ENCODE measurements around the gene VPS4A. TPM values are rescaled to one million over a fixed set of nuclear protein-coding genes. Genes with fewer than 3 reads are reported as not detected.

Gene VPS4A
- total and polyA plus RNA-seq, 2 of the 8 experiments (the other 6 are each of a cell fraction or from before 2014, with no cell fraction given), result 14.1 to 24.1 TPM

GRCh38 chr16:69363281-69363717, 52.1 kb downstream of the VPS4A start:
- H3K27ac ChIP-seq (ENCODE audit: low read depth, low read length), result no peak overlapping the region
- peaks cover 11 to 32% (median 24%) of the 10 kb centered on the region in 4 experiments for H3K36me3 ChIP-seq (ENCODE audit: control insufficient read depth in 2 of 4, insufficient read depth in 4 of 4, low read length in 3 of 4)
- no peak overlapping the region for H3K4me3 ChIP-seq (ENCODE audit: extremely low read depth in 1 of 4, insufficient read depth in 2 of 4, low read depth in 3 of 4, low read length in 4 of 4)
- no peak overlapping the region for H2AFZ ChIP-seq (ENCODE audit: low read length)
- no peak overlapping the region for H3K4me2 ChIP-seq (ENCODE audit: insufficient read depth in 1 of 2, low read depth in 2 of 2, low read length in 2 of 2)
- no peaks in the 10 kb centered on the region for H4K20me1 ChIP-seq (replicated peaks in 1 of 2; ENCODE audit: control insufficient read depth in 1 of 2, insufficient read depth in 2 of 2, low read length in 2 of 2)
- no peak overlapping the region for H2BK120ac ChIP-seq (replicated peaks; ENCODE audit: low read depth, low read length)
- peak; percentile 71; the same call in 1 of the 2 replicates for TF ChIP-seq CEBPB (IDR thresholded peaks at IDR 0.05; ENCODE audit: low read depth, low read length)
- TF ChIP-seq SUZ12 (IDR thresholded peaks at IDR 0.05; ENCODE audit: low read length), result no peak
- H3K23me2 ChIP-seq (ENCODE audit: low read depth, low read length), result no peaks in the 10 kb centered on the region
- FAIRE-seq, result no peak
- H3K14ac ChIP-seq (ENCODE audit: insufficient read length), result no peak overlapping the region
- no peak overlapping the region for H3K4ac ChIP-seq (replicated peaks; ENCODE audit: insufficient read length, low read depth, low read length)
- no peak overlapping the region for H4K8ac ChIP-seq (ENCODE audit: extremely low read depth, insufficient read depth, low read length)
- H2BK20ac ChIP-seq (ENCODE audit: low read length), result no peak overlapping the region
- no peak overlapping the region for H4K5ac ChIP-seq (ENCODE audit: insufficient read length, low read depth, low read length)
- no peak overlapping the region for H4K91ac ChIP-seq (replicated peaks; ENCODE audit: insufficient read length, low read length)
- POLR2A ChIA-PET (ENCODE audit: partially characterized antibody), result no interaction called here
- no peak overlapping the region for H2AK5ac ChIP-seq (ENCODE audit: low read depth, low read length)
- H2BK12ac ChIP-seq (ENCODE audit: low read depth, low read length), result no peak overlapping the region
- H2BK15ac ChIP-seq (ENCODE audit: low read length), result no peak overlapping the region
- H3K79me2 ChIP-seq (ENCODE audit: control insufficient read depth in 1 of 2, insufficient read depth in 2 of 2, low read length in 2 of 2), result no peaks in the 10 kb centered on the region
- H3K79me1 ChIP-seq (ENCODE audit: low read depth, low read length), result no peaks in the 10 kb centered on the region
- H3K4me1 ChIP-seq (replicated peaks in 1 of 4; ENCODE audit: control insufficient read depth in 3 of 4, insufficient read depth in 4 of 4, low read length in 3 of 4), result no peaks in the 10 kb centered on the region
- no peak overlapping the region for H3K23ac ChIP-seq (ENCODE audit: insufficient read length)
- H3K9me3 ChIP-seq (ENCODE audit: insufficient read depth in 2 of 2, low read depth in 1 of 2, low read length in 1 of 2), result no peaks in the 10 kb centered on the region
- no peak overlapping the region for H3K56ac ChIP-seq (replicated peaks; ENCODE audit: insufficient read length, low read depth, low read length)
- CTCF ChIA-PET (ENCODE audit: partially characterized antibody), result interaction anchor here (1.3 kb wide), 1 partner anchor 10 kb away, joined by 5 read pairs; no protein-coding TSS in a partner anchor
- H3K18ac ChIP-seq (ENCODE audit: extremely low read depth, low read length), result no peak overlapping the region
- H2BK5ac ChIP-seq (ENCODE audit: low read depth, low read length), result no peak overlapping the region
- no peak overlapping the region for H3K9ac ChIP-seq (replicated peaks in 1 of 4; ENCODE audit: extremely low read depth in 1 of 4, low read depth in 3 of 4, low read length in 3 of 4)
- WGBS, 2 experiments (ENCODE audit: extremely low coverage in 1 of 2, insufficient coverage in 1 of 2, insufficient read length in 1 of 2, insufficient replicate concordance in 2 of 2, low coverage in 1 of 2, low lambda C conversion rate in 2 of 2, missing lambda C conversion rate in 1 of 2), result 92% methylated on average over 5 of the region's 5 CpGs; no CpG with 5 or more reads in 1 of the 2 experiments
- H3K27me3 ChIP-seq (replicated peaks in 1 of 4; ENCODE audit: control insufficient read depth in 3 of 4, extremely low read depth in 1 of 4, insufficient read depth in 3 of 4, low read length in 3 of 4), result no peaks in the 10 kb centered on the region
- no peak for DNase-seq (ENCODE audit: low read depth in 1 of 2, low spot score in 2 of 2)

Measured in H1 (cell line).